Vagina (tissue), 2 donors: Measurements from ENCODE around the gene SLC18A3.

Experiments used
- POLR2A ChIP-seq, 2 donors: fragments of 450-650 bp; IDR thresholded peaks; one replicate each; pipeline ENCODE4 v1.6.1; 2017; ENCODE audit warnings: antibody characterized with exemption in 2 of 2, mild to moderate bottlenecking in 2 of 2, moderate library complexity in 2 of 2
- POLR2AphosphoS5 ChIP-seq, 2 donors: sonication (generic); formaldehyde crosslinking; IDR thresholded peaks; one replicate each; pipeline ENCODE4 v1.9.0; 2017; ENCODE audit warnings: antibody characterized with exemption in 2 of 2, mild to moderate bottlenecking in 2 of 2, low read depth in 1 of 2; ENCODE audit not compliant: insufficient read depth in 1 of 2
- TF ChIP-seq, protein P1 (sequence below), 3 experiments: fragments of 450-650 bp in 2 of 3; fragments of 200-600 bp in 1 of 3; sonication (generic) in 1 of 3; IDR thresholded peaks; one replicate each; pipeline ENCODE4 v1.5.1; 2017 to 2019; ENCODE audit warnings: antibody characterized with exemption in 3 of 3, mild to moderate bottlenecking in 2 of 3, moderate library complexity in 2 of 3

DNA sequence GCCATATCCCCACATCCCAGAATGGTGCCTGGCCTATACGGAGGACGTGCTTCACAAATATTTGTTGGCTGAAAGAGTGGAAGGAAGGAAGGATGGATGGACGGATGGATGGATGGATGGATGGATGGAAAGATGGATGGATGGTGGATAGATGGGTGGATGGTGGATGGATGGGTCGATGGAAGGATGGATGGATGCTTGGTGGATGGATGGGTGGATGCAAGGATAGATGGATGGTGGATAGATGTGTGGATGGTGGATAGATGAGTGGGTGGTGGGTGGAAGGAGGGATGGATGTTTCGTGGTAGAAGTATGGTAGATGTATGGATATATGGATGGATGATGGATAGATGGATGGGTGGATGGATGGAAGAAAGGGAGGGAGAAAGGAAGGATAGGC, 14.5 kb downstream of the SLC18A3 start:
- TF ChIP-seq, protein P1, sequence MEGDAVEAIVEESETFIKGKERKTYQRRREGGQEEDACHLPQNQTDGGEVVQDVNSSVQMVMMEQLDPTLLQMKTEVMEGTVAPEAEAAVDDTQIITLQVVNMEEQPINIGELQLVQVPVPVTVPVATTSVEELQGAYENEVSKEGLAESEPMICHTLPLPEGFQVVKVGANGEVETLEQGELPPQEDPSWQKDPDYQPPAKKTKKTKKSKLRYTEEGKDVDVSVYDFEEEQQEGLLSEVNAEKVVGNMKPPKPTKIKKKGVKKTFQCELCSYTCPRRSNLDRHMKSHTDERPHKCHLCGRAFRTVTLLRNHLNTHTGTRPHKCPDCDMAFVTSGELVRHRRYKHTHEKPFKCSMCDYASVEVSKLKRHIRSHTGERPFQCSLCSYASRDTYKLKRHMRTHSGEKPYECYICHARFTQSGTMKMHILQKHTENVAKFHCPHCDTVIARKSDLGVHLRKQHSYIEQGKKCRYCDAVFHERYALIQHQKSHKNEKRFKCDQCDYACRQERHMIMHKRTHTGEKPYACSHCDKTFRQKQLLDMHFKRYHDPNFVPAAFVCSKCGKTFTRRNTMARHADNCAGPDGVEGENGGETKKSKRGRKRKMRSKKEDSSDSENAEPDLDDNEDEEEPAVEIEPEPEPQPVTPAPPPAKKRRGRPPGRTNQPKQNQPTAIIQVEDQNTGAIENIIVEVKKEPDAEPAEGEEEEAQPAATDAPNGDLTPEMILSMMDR (IDR thresholded peaks at IDR 0.05), result no peak
- TF ChIP-seq POLR2A (IDR thresholded peaks at IDR 0.05) (no peak), POLR2AphosphoS5 (IDR thresholded peaks at IDR 0.05; ENCODE audit: insufficient read depth in 1 of 2, low read depth in 1 of 2) (no peak)
